ENCODE results near the gene WNT2. TPM values are rescaled to one million over a fixed set of nuclear protein-coding genes. Genes with fewer than 3 reads are reported as not detected.

WNT2 gene
- total and polyA plus RNA-seq, 7 donors = 0.01 to 0.47 (median 0.03) TPM; not detected in 4

DNA sequence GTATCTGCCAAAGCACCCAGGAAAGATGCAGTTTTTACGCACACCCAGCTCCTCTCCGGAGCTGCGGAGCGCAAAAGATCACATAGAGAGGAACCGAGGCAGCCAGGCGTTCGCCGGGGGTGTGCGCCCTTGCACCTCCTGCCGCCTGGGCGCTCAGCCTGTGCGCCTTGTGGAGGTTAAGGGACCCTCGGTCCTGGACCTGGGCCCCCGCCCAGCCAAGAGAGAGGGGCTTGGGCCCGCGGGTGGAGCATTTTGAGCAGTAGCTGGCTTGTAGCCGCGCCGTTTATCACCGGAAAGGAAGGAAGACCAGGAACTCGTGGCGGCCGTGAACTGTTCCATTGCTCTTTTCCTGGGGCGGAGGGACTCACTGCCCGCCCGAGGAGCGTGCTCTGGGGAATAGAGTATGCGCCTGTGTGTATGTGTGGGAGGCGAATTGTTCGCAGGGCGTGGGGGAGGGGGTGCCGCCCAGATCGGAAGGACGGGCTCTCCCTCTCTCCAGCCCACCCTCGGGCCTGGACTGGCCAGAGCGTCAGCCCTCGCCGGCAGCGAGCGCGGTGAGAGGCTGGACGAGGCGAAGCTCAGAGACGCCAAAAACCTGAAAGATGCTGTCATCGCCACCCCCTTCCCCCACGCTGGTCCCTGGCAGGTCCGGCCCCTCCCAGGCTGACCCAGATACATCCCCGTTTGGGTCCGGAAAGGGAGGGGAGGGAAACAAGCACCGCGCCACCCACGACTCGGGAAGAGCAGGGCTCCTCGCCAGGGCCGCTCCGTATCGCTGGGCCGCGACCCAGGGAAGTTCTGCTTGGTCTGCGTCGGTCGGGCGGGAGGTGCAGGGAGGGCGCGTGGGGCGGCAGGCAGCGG is 1.2 kb upstream of the WNT2 start:
- TF ChIP-seq, protein P1, sequence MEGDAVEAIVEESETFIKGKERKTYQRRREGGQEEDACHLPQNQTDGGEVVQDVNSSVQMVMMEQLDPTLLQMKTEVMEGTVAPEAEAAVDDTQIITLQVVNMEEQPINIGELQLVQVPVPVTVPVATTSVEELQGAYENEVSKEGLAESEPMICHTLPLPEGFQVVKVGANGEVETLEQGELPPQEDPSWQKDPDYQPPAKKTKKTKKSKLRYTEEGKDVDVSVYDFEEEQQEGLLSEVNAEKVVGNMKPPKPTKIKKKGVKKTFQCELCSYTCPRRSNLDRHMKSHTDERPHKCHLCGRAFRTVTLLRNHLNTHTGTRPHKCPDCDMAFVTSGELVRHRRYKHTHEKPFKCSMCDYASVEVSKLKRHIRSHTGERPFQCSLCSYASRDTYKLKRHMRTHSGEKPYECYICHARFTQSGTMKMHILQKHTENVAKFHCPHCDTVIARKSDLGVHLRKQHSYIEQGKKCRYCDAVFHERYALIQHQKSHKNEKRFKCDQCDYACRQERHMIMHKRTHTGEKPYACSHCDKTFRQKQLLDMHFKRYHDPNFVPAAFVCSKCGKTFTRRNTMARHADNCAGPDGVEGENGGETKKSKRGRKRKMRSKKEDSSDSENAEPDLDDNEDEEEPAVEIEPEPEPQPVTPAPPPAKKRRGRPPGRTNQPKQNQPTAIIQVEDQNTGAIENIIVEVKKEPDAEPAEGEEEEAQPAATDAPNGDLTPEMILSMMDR (IDR thresholded peaks at IDR 0.05) = no peak
- peak overlapping the region; percentile 58 for H3K4me3 ChIP-seq
- H3K36me3 ChIP-seq (ENCODE audit: insufficient read depth in 1 of 2, low read depth in 1 of 2) = no peaks in the 10 kb centered on the region
- H3K4me1 ChIP-seq = peaks cover 3% of the 10 kb centered on the region
- H3K27ac ChIP-seq = no peak overlapping the region
- 1% methylated on average over 59 to 67 of the region's 67 CpGs for WGBS, 3 donors
- ATAC-seq = peak; percentile 30 to 58 (median 50)
- no peaks in the 10 kb centered on the region for H3K9me3 ChIP-seq
- peaks cover 5 to 45% (median 9%) of the 10 kb centered on the region in 3 donors for H3K27me3 ChIP-seq (ENCODE audit: insufficient read depth in 3 of 3, low read length in 2 of 3)
- DNase-seq = peak; percentile 29 to 51
- intact Hi-C loops (cut with DNase I) = no loop called here

DNA sequence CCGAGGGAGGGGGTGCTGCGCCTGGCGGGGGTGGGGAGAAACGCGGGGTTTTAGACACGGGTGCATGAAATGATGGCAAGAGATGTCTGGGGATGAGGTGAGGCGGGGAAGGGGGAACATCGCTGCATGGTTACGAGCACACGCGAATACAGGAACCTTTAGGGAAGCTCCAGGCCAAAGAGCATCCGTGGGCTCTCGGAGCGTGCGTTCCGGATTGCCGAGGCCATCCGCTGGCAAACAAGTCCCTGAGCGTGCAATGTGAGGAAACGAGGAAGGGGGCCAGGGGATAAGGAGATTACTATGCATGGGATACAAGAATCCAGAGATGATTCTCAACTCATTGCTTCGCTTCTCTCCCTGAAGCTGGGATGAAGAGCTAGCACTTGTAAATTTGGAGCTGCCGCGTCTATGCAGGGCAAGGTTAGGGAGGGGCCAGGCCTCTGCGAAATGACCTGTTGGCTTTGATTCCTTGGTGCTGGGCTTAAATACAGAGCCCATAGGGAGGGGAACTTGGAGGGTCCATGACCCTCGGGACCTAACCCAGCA is 520 bp upstream of the WNT2 start:
- DNase-seq (no peak), ATAC-seq (no peak)
- no peak overlapping the region for H3K27ac ChIP-seq
- no peaks in the 10 kb centered on the region for H3K36me3 ChIP-seq (ENCODE audit: insufficient read depth in 1 of 2, low read depth in 1 of 2)
- TF ChIP-seq, protein P1 (IDR thresholded peaks at IDR 0.05) = no peak
- H3K27me3 ChIP-seq (ENCODE audit: insufficient read depth in 3 of 3, low read length in 2 of 3) = peaks cover 5 to 45% (median 9%) of the 10 kb centered on the region in 3 donors
- intact Hi-C loops (cut with DNase I) = no loop called here
- no peaks in the 10 kb centered on the region for H3K9me3 ChIP-seq
- H3K4me1 ChIP-seq = peaks cover 3% of the 10 kb centered on the region
- WGBS, 3 donors = 1 to 2% (median 1%) methylated on average over 25 of the region's 25 CpGs
- peak overlapping the region; percentile 58 for H3K4me3 ChIP-seq

DNA sequence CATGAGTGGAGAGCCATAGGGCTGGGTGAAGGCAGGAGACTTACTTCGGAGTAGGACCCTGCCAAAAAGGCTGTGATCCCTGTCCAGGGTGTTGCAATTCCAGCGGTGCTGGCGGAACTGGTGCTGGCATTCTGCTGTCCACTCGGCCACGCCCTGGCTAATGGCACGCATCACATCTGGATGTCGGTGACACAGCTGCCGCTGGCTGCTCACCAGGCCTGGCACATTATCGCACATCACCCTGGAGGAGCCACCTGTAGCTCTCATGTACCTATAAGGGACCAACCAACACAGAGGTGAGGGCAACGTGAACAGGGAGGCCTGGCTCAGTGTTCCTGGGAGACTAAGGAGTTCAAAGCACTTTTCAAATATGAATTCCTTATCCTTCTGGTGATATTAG is 2.3 kb downstream of the WNT2 start:
- ATAC-seq = no peak
- TF ChIP-seq, protein P1 (IDR thresholded peaks at IDR 0.05) = no peak
- no peak overlapping the region for H3K27ac ChIP-seq
- H3K4me3 ChIP-seq = no peak overlapping the region
- H3K4me1 ChIP-seq = peaks cover 3% of the 10 kb centered on the region
- intact Hi-C loops (cut with DNase I) = no loop called here
- H3K36me3 ChIP-seq (ENCODE audit: insufficient read depth in 1 of 2, low read depth in 1 of 2) = no peaks in the 10 kb centered on the region
- 54 to 74% (median 59%) methylated on average over 10 of the region's 10 CpGs for whole genome bisulfite sequencing, 3 donors
- peaks cover 2 to 45% (median 9%) of the 10 kb centered on the region in 3 donors for H3K27me3 ChIP-seq (ENCODE audit: insufficient read depth in 3 of 3, low read length in 2 of 3)
- DNase-seq = no peak
- no peaks in the 10 kb centered on the region for H3K9me3 ChIP-seq

DNA sequence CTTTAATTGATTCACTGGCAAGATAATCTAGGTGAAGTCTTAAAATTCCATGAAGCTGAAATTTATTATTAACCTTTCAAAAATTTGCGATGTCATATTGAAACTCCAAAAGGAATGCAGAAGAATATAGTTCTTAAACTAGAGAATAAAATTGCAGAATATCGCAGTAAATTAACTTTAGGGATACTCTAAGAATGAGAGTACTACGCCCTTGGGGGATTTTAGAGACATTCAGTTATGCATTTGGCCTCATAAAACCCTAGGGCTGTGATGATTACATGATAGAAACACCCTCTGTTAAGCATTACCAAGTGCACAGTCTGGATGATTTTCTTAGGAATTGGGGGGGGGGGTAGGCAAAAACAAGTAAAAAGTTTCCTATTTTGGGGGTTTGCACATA is 3.7 kb downstream of the WNT2 start:
- H3K4me1 ChIP-seq = peaks cover 3% of the 10 kb centered on the region
- WGBS, 3 donors = 80 to 86% (median 85%) methylated on average over 3 of the region's 3 CpGs
- intact Hi-C loops (cut with DNase I) = no loop called here
- TF ChIP-seq, protein P1 (IDR thresholded peaks at IDR 0.05) = no peak
- no peaks in the 10 kb centered on the region for H3K36me3 ChIP-seq (ENCODE audit: insufficient read depth in 1 of 2, low read depth in 1 of 2)
- H3K27ac ChIP-seq = no peak overlapping the region
- H3K27me3 ChIP-seq (ENCODE audit: insufficient read depth in 3 of 3, low read length in 2 of 3) = peaks cover 2 to 35% (median 6%) of the 10 kb centered on the region in 3 donors
- ATAC-seq (no peak), DNase-seq (no peak)
- H3K9me3 ChIP-seq = no peaks in the 10 kb centered on the region
- H3K4me3 ChIP-seq = no peak overlapping the region
